ENCODE results near the gene ERAS.

- no peak for TF ChIP-seq POLR2A (IDR thresholded peaks at IDR 0.05)
- TF ChIP-seq, protein P1, sequence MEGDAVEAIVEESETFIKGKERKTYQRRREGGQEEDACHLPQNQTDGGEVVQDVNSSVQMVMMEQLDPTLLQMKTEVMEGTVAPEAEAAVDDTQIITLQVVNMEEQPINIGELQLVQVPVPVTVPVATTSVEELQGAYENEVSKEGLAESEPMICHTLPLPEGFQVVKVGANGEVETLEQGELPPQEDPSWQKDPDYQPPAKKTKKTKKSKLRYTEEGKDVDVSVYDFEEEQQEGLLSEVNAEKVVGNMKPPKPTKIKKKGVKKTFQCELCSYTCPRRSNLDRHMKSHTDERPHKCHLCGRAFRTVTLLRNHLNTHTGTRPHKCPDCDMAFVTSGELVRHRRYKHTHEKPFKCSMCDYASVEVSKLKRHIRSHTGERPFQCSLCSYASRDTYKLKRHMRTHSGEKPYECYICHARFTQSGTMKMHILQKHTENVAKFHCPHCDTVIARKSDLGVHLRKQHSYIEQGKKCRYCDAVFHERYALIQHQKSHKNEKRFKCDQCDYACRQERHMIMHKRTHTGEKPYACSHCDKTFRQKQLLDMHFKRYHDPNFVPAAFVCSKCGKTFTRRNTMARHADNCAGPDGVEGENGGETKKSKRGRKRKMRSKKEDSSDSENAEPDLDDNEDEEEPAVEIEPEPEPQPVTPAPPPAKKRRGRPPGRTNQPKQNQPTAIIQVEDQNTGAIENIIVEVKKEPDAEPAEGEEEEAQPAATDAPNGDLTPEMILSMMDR (IDR thresholded peaks at IDR 0.05) = no peak
Measured at GRCh38 chrX:48827654-48827968, 1.3 kb downstream of the ERAS start.

All from Peyer's patch (tissue), 4 donors.